Measurements from ENCODE around the gene RUSC2.

GRCh38 chr9:35470340-35470739, 19.6 kb upstream of the RUSC2 start:
- TF ChIP-seq CTCF (IDR thresholded peaks at IDR 0.05 in 4 of 5, conservative IDR thresholded peaks at IDR 0.05 in 1 of 5) (no peak), POLR2A (IDR thresholded peaks at IDR 0.05) (no peak)
